GM21526 (cell line): ENCODE results near the gene ZBTB7C.

ENCODE experiments used
- ATAC-seq: cut with Tn5 transposase; IDR thresholded peaks from one replicate; pipeline ENCODE4 v1.9.1; 2021; ENCODE audit warnings: moderate library complexity; ENCODE audit not compliant: unreplicated experiment, low FRiP score

ZBTB7C gene

GRCh38 chr18:48222118-48222517 lies 187.1 kb downstream of the ZBTB7C start:
- ATAC-seq: no peak

DNA sequence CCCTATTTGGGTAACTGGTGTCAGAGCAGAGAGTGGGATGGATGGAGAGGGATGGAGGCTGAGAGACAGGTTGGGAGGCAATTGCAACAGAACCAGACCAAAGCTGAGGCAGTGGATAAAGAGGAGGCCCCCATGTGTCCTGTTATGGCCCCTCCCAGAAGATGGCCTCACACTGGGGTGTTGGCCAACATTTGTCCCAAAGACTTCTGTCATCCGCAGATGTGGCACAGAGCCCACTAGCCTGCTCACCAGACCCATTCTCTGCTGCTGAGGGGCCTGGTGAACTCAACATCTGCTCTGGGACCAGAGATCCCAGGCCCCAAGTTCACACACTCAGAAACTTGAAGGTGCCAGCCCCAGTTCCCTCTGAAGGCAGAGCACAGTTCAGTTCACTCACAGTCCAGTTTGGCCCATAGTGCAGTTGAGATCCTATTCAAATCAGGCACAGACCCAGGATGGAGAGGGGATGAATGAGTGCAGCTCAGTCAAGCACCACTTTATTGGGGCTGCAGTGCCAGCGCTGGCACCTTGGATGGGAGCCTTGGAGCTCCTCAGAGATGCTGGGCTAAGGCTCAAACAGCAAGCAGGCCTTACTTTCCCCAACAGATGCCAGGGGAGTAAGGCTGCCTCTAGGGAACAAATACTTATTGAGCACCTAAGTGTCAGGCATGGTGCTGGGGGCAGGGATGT lies 189.2 kb downstream of the ZBTB7C start:
- no peak for ATAC-seq

GRCh38 chr18:48219037-48219809 lies 190.0 kb downstream of the ZBTB7C start:
- ATAC-seq: no peak

GRCh38 chr18:48218285-48219022 lies 190.7 kb downstream of the ZBTB7C start:
- ATAC-seq: no peak

- no peak for ATAC-seq
Measured at GRCh38 chr18:48217258-48218250, 191.6 kb downstream of the ZBTB7C start.

GRCh38 chr18:48216639-48217257 lies 192.4 kb downstream of the ZBTB7C start:
- no peak for ATAC-seq

- no peak for ATAC-seq
Measured at GRCh38 chr18:48215876-48216638, 193.1 kb downstream of the ZBTB7C start.

DNA sequence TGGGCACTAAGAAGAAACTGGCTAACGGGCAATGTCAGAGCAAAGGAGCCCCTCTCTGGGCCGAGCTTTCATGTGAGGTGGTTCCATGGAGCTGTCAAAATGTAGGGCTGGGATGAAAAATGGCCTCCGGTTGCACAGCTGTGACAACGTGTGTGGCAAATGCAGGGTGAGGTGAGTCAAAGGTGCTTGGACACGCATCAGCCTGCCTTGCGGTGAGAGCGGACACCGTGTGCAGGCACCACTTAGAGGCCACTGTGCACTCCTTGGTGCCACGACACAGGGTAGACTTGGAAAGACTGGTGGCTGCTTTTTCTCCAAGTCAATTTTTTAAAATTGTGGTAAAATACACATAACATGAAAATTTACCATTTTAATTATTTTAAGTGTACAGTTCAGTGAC lies 195.4 kb downstream of the ZBTB7C start:
- ATAC-seq: no peak

- no peak for ATAC-seq
Measured at GRCh38 chr18:48208432-48209140, 200.6 kb downstream of the ZBTB7C start.

GRCh38 chr18:48207733-48208132 lies 201.4 kb downstream of the ZBTB7C start:
- ATAC-seq: no peak

GRCh38 chr18:48206887-48207286 lies 202.3 kb downstream of the ZBTB7C start:
- no peak for ATAC-seq

GRCh38 chr18:48203961-48204666 lies 205.1 kb downstream of the ZBTB7C start:
- ATAC-seq: no peak

- no peak for ATAC-seq
Measured at GRCh38 chr18:48203288-48203945, 205.8 kb downstream of the ZBTB7C start.

DNA sequence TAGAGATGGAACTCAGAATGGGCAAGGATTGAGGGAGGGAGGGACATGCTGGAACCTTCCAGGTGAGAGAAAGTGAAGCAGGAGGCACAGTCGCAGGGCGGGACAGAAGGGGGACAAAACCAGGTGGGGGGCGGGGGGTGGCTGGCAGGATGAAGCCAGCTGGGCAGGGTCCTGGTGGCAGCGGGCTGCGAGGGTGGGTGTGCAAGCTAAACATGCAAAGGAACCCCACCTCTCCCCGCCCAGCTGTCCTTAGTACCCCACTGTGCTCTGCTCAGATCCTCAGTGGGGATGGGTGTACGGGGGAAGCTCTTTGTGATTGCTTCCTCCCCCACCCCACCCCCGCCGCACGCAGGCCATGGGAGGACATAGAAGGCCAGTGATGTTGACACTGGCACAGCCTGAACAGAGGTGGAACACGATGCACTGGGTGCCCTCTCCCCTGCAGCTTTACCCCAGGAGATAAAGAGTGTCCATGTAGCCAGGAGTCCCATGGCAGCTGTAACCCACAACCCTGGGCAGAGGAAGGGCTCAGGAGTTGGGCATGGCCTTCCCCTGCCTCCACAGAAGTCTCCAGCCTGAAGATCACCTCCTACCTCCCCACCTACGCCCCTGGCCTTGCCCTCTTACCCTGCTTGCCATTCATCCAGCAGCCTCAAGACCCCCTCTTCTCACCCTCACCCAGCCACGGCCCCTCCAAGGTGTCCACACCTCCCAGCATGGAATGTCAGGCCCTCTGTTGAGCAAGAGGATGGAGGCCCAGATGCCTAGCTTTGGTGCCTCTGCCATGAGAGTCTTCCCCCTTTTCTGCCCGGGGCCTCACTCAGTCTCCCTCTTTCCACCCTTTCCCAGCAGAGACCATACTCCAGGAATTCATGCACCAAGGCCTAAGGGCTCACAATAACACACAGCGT lies 206.6 kb downstream of the ZBTB7C start:
- ATAC-seq: no peak

GRCh38 chr18:48202006-48202348 lies 207.2 kb downstream of the ZBTB7C start:
- no peak for ATAC-seq

DNA sequence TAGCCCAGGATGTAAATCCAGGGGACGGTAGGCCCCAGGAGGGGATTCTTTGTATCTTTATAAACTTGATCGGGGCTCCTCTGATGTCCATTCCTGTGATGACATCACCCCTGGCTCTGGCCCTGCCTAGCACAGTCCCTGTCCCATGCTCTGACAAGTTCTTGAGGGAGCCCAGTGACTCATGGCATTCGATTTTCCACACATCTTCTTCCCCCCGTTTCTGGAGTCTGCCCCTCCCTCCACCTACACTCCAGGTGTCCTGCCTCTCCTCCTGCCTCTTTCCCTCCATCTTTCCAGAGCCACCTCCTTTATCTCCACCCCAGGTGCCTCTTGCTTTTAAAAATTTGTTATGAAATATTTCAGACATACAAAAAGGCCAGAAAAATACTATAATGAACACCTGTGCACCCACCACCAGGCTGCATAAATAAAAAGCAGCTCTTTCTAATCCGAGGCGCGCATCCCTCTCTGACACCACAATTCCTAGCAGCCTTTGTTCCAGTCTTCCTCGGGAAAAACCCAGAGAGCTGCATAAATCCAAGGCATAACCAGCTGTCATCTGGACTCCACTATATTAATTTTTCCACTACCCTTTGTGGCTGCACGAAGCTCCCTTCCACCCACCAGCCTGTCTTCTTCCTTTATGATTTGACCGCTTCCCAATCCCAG lies 207.7 kb downstream of the ZBTB7C start:
- no peak for ATAC-seq
